SU-DHL-6 (cell line): ENCODE measurements around the gene BRIP1.

Experiments
- EZH2phosphoT487 ChIP-seq: fragments of 200-600 bp; sonication (generic), shearing (Covaris generic); conservative IDR thresholded peaks from 2 replicates; pipeline ENCODE4 v1.6.1; 2018; ENCODE audit warnings: mild to moderate bottlenecking, antibody characterized with exemption, low read length, moderate library complexity, mixed read lengths
- TF ChIP-seq, protein P1 (sequence below): fragments of 200-600 bp; sonication (generic); IDR thresholded peaks from one replicate; pipeline ENCODE4 v1.5.1; 2017; ENCODE audit warnings: antibody characterized with exemption, mild to moderate bottlenecking, low read length, moderate library complexity; ENCODE audit not compliant: insufficient read depth, poor library complexity, severe bottlenecking

DNA sequence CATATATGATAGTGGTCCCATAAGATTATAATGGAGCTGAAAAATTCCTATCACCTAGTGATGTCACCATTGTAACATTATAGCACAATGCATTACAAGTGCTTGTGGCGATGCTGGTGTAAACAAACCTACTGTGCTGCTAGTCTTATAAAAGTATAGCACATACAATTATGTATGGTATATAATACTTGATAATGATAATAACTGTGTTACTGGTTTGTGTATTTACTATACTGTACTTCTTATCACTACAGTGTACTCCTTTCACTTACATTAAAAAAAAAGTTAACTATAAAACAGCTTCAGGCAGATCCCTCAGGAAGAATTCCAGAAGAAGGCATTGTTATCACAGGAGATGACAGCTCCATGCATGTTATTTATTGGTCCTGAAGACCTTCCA, 150.3 kb downstream of the BRIP1 start:
- TF ChIP-seq, protein P1, sequence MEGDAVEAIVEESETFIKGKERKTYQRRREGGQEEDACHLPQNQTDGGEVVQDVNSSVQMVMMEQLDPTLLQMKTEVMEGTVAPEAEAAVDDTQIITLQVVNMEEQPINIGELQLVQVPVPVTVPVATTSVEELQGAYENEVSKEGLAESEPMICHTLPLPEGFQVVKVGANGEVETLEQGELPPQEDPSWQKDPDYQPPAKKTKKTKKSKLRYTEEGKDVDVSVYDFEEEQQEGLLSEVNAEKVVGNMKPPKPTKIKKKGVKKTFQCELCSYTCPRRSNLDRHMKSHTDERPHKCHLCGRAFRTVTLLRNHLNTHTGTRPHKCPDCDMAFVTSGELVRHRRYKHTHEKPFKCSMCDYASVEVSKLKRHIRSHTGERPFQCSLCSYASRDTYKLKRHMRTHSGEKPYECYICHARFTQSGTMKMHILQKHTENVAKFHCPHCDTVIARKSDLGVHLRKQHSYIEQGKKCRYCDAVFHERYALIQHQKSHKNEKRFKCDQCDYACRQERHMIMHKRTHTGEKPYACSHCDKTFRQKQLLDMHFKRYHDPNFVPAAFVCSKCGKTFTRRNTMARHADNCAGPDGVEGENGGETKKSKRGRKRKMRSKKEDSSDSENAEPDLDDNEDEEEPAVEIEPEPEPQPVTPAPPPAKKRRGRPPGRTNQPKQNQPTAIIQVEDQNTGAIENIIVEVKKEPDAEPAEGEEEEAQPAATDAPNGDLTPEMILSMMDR = no peak
- TF ChIP-seq EZH2phosphoT487 = no peak
